GM19328 (cell line): Measurements from ENCODE around the gene SYT17.

Experiments used
- ATAC-seq: cut with Tn5 transposase; IDR thresholded peaks from one replicate; pipeline ENCODE4 v1.9.1; 2021; ENCODE audit warnings: mild to moderate bottlenecking, moderate library complexity; ENCODE audit not compliant: unreplicated experiment

The SYT17 gene

GRCh38 chr16:19245326-19245925 is 77.4 kb downstream of the SYT17 start:
- no peak for ATAC-seq

GRCh38 chr16:19252904-19253303 is 84.9 kb downstream of the SYT17 start:
- ATAC-seq, result no peak

- ATAC-seq, result no peak
Observed at GRCh38 chr16:19254611-19255010, 86.6 kb downstream of the SYT17 start.

GRCh38 chr16:19264123-19264673 is 96.2 kb downstream of the SYT17 start:
- no peak for ATAC-seq

GRCh38 chr16:19265380-19265930 is 97.4 kb downstream of the SYT17 start:
- ATAC-seq, result no peak

GRCh38 chr16:19266774-19267173 is 98.7 kb downstream of the SYT17 start:
- no peak for ATAC-seq

- ATAC-seq, result no peak
Observed at GRCh38 chr16:19269098-19269497, 101.1 kb downstream of the SYT17 start.

- ATAC-seq, result no peak
Observed at GRCh38 chr16:19274165-19274797, 106.2 kb downstream of the SYT17 start.

GRCh38 chr16:19278403-19278802 is 110.4 kb downstream of the SYT17 start:
- no peak for ATAC-seq

- no peak for ATAC-seq
Observed at GRCh38 chr16:19281246-19281645, 113.2 kb downstream of the SYT17 start.

GRCh38 chr16:19282101-19282500 is 114.1 kb downstream of the SYT17 start:
- no peak for ATAC-seq

- ATAC-seq, result no peak
Observed at GRCh38 chr16:19283637-19284036, 115.6 kb downstream of the SYT17 start.

GRCh38 chr16:19284207-19284606 is 116.2 kb downstream of the SYT17 start:
- no peak for ATAC-seq

- ATAC-seq, result no peak
Observed at GRCh38 chr16:19285431-19285830, 117.4 kb downstream of the SYT17 start, which contains the start of gene CLEC19A. Gene CLEC19A, plus strand, starts transcription at chr16:19285731. Its CDS starts 121 bp downstream, at chr16:19285852.

- no peak for ATAC-seq
Observed at GRCh38 chr16:19286827-19287226, 118.8 kb downstream of the SYT17 start.

- no peak for ATAC-seq
Observed at GRCh38 chr16:19287241-19287640, 119.2 kb downstream of the SYT17 start.

- no peak for ATAC-seq
Observed at GRCh38 chr16:19288872-19289799, 121.1 kb downstream of the SYT17 start.

- no peak for ATAC-seq
Observed at GRCh38 chr16:19289811-19290485, 121.9 kb downstream of the SYT17 start.

GRCh38 chr16:19290860-19291259 is 122.8 kb downstream of the SYT17 start:
- ATAC-seq, result no peak

- ATAC-seq, result no peak
Observed at GRCh38 chr16:19291475-19291874, 123.4 kb downstream of the SYT17 start.
